Measurements from ENCODE around the gene ST6GALNAC2. TPM values are rescaled to one million over a fixed set of nuclear protein-coding genes. Genes with fewer than 3 reads are reported as not detected.

Gene ST6GALNAC2
- total and polyA plus RNA-seq, 10 of the 15 experiments (the other 5 are each of a cell fraction or from before 2014, with no cell fraction given) = 0.08 to 0.41 (median 0.23) TPM; not detected in 6

DNA sequence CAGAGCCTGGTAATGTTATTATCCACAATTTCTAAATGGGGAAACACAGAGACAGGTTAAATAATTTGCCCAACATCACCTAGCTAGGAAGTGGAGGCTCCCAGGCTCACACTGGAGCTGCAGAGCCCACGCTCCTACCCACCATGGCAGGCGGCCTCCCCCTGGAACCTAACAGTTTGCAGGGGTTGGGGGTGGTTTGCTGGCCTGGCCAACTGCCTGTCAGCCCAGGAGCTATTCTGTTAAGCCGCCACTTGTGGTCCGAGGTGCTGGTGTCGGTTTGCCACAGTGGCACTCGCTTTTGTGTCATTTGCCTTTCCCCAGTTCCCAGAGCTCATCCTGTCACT, 42.2 kb downstream of the ST6GALNAC2 start:
- no peaks in the 10 kb centered on the region for H3K9me3 ChIP-seq (replicated peaks; ENCODE audit: control insufficient read depth, insufficient read depth, low read length)
- in situ Hi-C loops (cut with MboI) = no loop called here
- intact Hi-C loops (cut with micrococcal nuclease; ENCODE audit: unreplicated experiment) = no loop called here
- peaks cover 0 to 5% of the 10 kb centered on the region in 2 experiments; a peak in 3 of 4 replicates for H3K27me3 ChIP-seq (replicated peaks in 1 of 2; ENCODE audit: control insufficient read depth in 2 of 2, insufficient read depth in 2 of 2, low read length in 1 of 2)
- H3K9ac ChIP-seq (ENCODE audit: control insufficient read depth, insufficient read depth, low read length) = no peak overlapping the region
- no peak overlapping the region for H3K27ac ChIP-seq (ENCODE audit: control insufficient read depth, insufficient read depth)
- ATAC-seq = no peak
- FAIRE-seq = no peak
- BruUV-seq (replicated peaks) = no TSS peak
- no peaks in the 10 kb centered on the region for H4K20me1 ChIP-seq (ENCODE audit: control insufficient read depth, insufficient read depth)
- ChIA-PET SMC1A (ENCODE audit: uncharacterized antibody, unreplicated experiment) (interaction anchor here (0.6 to 3.7 kb wide), 2 partner anchors 15 to 503 kb away, joined by 3 to 16 read pairs; no protein-coding TSS in a partner anchor), POLR2A (no interaction called here), CTCF (interaction anchor here (0.6 to 4.7 kb wide), 5 partner anchors 9 to 246 kb away, joined by 3 to 32 read pairs (median 4); no protein-coding TSS in a partner anchor), RAD21 (ENCODE audit: unreplicated experiment) (interaction anchor here (1.0 to 2.0 kb wide), 2 partner anchors 16 to 35 kb away, joined by 3 to 6 read pairs; no protein-coding TSS in a partner anchor)
- H3K4me3 ChIP-seq = no peak overlapping the region
- H3K4me1 ChIP-seq (ENCODE audit: control insufficient read depth, insufficient read depth, low read length) = no peaks in the 10 kb centered on the region; the same call in 1 of the 2 replicates
- no peak overlapping the region for H2AFZ ChIP-seq (ENCODE audit: control insufficient read depth, low read depth, low read length)
- no peaks in the 10 kb centered on the region for H3K79me2 ChIP-seq (ENCODE audit: control insufficient read depth, insufficient read depth, low read length)
- H3K4me2 ChIP-seq (ENCODE audit: control insufficient read depth, insufficient read depth) = no peak overlapping the region
- TF ChIP-seq POLR2AphosphoS2 (IDR thresholded peaks at IDR 0.05; ENCODE audit: low read depth, low read length) = no peak
- TF ChIP-seq NFIC (IDR thresholded peaks at IDR 0.05; ENCODE audit: low read depth, low read length) = no peak
- no peak for TF ChIP-seq KAT2A (conservative IDR thresholded peaks at IDR 0.05; ENCODE audit: control insufficient read depth, low read depth, low read length)
- TF ChIP-seq KLF5 (IDR thresholded peaks at IDR 0.05; ENCODE audit: partially characterized antibody) = no peak
- TF ChIP-seq ESRRA (IDR thresholded peaks at IDR 0.05; ENCODE audit: low read length) = no peak
- TF ChIP-seq ZBED1 (IDR thresholded peaks at IDR 0.05; ENCODE audit: borderline replicate concordance) = no peak
- TF ChIP-seq IKZF1 (conservative IDR thresholded peaks at IDR 0.05) = no peak
- no peak for TF ChIP-seq FOS (IDR thresholded peaks at IDR 0.05; ENCODE audit: borderline replicate concordance, extremely low read depth, insufficient read length)
- TF ChIP-seq, protein P1, sequence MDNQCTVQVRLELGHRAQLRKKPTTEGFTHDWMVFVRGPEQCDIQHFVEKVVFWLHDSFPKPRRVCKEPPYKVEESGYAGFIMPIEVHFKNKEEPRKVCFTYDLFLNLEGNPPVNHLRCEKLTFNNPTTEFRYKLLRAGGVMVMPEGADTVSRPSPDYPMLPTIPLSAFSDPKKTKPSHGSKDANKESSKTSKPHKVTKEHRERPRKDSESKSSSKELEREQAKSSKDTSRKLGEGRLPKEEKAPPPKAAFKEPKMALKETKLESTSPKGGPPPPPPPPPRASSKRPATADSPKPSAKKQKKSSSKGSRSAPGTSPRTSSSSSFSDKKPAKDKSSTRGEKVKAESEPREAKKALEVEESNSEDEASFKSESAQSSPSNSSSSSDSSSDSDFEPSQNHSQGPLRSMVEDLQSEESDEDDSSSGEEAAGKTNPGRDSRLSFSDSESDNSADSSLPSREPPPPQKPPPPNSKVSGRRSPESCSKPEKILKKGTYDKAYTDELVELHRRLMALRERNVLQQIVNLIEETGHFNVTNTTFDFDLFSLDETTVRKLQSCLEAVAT (IDR thresholded peaks at IDR 0.05) = no peak
- TF ChIP-seq DPF2 (IDR thresholded peaks at IDR 0.05) = no peak
- no peak for TF ChIP-seq EP300 (IDR thresholded peaks at IDR 0.05; ENCODE audit: borderline replicate concordance in 1 of 2, control insufficient read depth in 1 of 2, low read depth in 2 of 2, low read length in 2 of 2)
- TF ChIP-seq RBBP5 (conservative IDR thresholded peaks at IDR 0.05) = no peak
- TF ChIP-seq, protein P2, sequence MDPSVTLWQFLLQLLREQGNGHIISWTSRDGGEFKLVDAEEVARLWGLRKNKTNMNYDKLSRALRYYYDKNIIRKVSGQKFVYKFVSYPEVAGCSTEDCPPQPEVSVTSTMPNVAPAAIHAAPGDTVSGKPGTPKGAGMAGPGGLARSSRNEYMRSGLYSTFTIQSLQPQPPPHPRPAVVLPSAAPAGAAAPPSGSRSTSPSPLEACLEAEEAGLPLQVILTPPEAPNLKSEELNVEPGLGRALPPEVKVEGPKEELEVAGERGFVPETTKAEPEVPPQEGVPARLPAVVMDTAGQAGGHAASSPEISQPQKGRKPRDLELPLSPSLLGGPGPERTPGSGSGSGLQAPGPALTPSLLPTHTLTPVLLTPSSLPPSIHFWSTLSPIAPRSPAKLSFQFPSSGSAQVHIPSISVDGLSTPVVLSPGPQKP (IDR thresholded peaks at IDR 0.05; ENCODE audit: low read depth, low read length) = no peak
- TF ChIP-seq CREM (IDR thresholded peaks at IDR 0.05; ENCODE audit: low read depth) = no peak
- TF ChIP-seq ZNF384 (IDR thresholded peaks at IDR 0.05; ENCODE audit: borderline replicate concordance, low read depth, low read length) = no peak
- TF ChIP-seq SIX5 (IDR thresholded peaks at IDR 0.05; ENCODE audit: low read depth, low read length, severe bottlenecking) = no peak
- TF ChIP-seq MTA2 (IDR thresholded peaks at IDR 0.05; ENCODE audit: low read depth) = no peak
- TF ChIP-seq, protein P3, sequence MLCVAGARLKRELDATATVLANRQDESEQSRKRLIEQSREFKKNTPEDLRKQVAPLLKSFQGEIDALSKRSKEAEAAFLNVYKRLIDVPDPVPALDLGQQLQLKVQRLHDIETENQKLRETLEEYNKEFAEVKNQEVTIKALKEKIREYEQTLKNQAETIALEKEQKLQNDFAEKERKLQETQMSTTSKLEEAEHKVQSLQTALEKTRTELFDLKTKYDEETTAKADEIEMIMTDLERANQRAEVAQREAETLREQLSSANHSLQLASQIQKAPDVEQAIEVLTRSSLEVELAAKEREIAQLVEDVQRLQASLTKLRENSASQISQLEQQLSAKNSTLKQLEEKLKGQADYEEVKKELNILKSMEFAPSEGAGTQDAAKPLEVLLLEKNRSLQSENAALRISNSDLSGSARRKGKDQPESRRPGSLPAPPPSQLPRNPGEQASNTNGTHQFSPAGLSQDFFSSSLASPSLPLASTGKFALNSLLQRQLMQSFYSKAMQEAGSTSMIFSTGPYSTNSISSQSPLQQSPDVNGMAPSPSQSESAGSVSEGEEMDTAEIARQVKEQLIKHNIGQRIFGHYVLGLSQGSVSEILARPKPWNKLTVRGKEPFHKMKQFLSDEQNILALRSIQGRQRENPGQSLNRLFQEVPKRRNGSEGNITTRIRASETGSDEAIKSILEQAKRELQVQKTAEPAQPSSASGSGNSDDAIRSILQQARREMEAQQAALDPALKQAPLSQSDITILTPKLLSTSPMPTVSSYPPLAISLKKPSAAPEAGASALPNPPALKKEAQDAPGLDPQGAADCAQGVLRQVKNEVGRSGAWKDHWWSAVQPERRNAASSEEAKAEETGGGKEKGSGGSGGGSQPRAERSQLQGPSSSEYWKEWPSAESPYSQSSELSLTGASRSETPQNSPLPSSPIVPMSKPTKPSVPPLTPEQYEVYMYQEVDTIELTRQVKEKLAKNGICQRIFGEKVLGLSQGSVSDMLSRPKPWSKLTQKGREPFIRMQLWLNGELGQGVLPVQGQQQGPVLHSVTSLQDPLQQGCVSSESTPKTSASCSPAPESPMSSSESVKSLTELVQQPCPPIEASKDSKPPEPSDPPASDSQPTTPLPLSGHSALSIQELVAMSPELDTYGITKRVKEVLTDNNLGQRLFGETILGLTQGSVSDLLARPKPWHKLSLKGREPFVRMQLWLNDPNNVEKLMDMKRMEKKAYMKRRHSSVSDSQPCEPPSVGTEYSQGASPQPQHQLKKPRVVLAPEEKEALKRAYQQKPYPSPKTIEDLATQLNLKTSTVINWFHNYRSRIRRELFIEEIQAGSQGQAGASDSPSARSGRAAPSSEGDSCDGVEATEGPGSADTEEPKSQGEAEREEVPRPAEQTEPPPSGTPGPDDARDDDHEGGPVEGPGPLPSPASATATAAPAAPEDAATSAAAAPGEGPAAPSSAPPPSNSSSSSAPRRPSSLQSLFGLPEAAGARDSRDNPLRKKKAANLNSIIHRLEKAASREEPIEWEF (IDR thresholded peaks at IDR 0.05; ENCODE audit: insufficient replicate concordance, low read depth, low read length) = no peak
- DNase-seq (ENCODE audit: low read depth, low spot score) = no peak
- H3K36me3 ChIP-seq (ENCODE audit: control insufficient read depth in 2 of 2, insufficient read depth in 2 of 2, low read length in 1 of 2) = no peaks in the 10 kb centered on the region; a peak in 1 of 4 replicates
- 19% methylated on average over 6 of the region's 6 CpGs for WGBS (ENCODE audit: insufficient coverage, insufficient replicate concordance, low lambda C conversion rate, missing lambda C conversion rate)

Data from GM12878 (cell line).